Renal cortex interstitium (tissue), 11 donors: Measurements from ENCODE around the gene TAGLN2. TPM values are rescaled to one million over a fixed set of nuclear protein-coding genes. Genes with fewer than 3 reads are reported as not detected.
"Not testable (repeated sequence)": the region's sequence is repeated elsewhere in the genome, so short reads cannot be mapped to it uniquely, and the experiment has no call there.

Experiments
- DNase-seq, 11 donors: peaks; one replicate each; pipeline ENCODE4 v3.0.0-alpha.2; 2013; ENCODE audit warnings: low read depth in 9 of 11, low spot score in 4 of 11; ENCODE audit errors: extremely low read depth in 1 of 11
- polyA plus RNA-seq, 3 donors: library from polyadenylated mRNA; unstranded; fragments of 120-200 nt; gene quantifications; one replicate each; pipeline ENCODE4 v1.2.1, GENCODE V29; 2013; ENCODE audit not compliant: insufficient read length in 3 of 3

Gene TAGLN2
- polyA plus RNA-seq, 3 donors: 119 to 150 (median 126) TPM

- DNase-seq: no peak
These were observed 8.9 kb downstream of the TAGLN2 start for GRCh38 chr1:159916242-159917051.

GRCh38 chr1:159915571-159916241 lies 9.6 kb downstream of the TAGLN2 start:
- DNase-seq: no peak

GRCh38 chr1:159914252-159915018 lies 10.9 kb downstream of the TAGLN2 start:
- DNase-seq: no peak

GRCh38 chr1:159913451-159914192 lies 11.7 kb downstream of the TAGLN2 start:
- no peak for DNase-seq

GRCh38 chr1:159911326-159912070 lies 13.8 kb downstream of the TAGLN2 start:
- DNase-seq: no peak

- DNase-seq: no peak
These were observed 17.0 kb downstream of the TAGLN2 start for GRCh38 chr1:159908031-159908940.

GRCh38 chr1:159906960-159907359 lies 18.3 kb downstream of the TAGLN2 start:
- no peak for DNase-seq

GRCh38 chr1:159904036-159904435 lies 21.3 kb downstream of the TAGLN2 start:
- DNase-seq: not testable (repeated sequence)

- DNase-seq: no peak
These were observed 22.8 kb downstream of the TAGLN2 start for GRCh38 chr1:159902541-159902940.

- DNase-seq: no peak
These were observed 24.4 kb downstream of the TAGLN2 start for GRCh38 chr1:159900755-159901360.

- peak in 7 of 11 donors; percentile 76 to 86 (median 79) for DNase-seq
These were observed 25.1 kb downstream of the TAGLN2 start, which contains the start of gene CFAP45 for GRCh38 chr1:159900086-159900680. Gene CFAP45, minus strand, starts transcription at chr1:159900165. Its CDS starts 67 bp downstream, at chr1:159900098.

- DNase-seq: not testable (repeated sequence)
These were observed 25.7 kb downstream of the TAGLN2 start for GRCh38 chr1:159899634-159900033.

GRCh38 chr1:159898527-159898926 lies 26.8 kb downstream of the TAGLN2 start:
- no peak for DNase-seq

GRCh38 chr1:159897962-159898361 lies 27.3 kb downstream of the TAGLN2 start:
- DNase-seq: no peak

GRCh38 chr1:159896546-159896930 lies 28.8 kb downstream of the TAGLN2 start:
- no peak for DNase-seq

GRCh38 chr1:159895836-159896545 lies 29.3 kb downstream of the TAGLN2 start:
- DNase-seq: no peak
